NCI-H82 treated with DMSO at 0.1 percent for 48 hours (cell line): ENCODE data around the gene CYS1.
"Not testable (repeated sequence)": the region's sequence is repeated elsewhere in the genome, so short reads cannot be mapped to it uniquely, and the experiment has no call there.

Experiments used
- DNase-seq: peaks from one replicate; lab custom pipeline; 2025; ENCODE audit not compliant: unreplicated experiment; lab: John Stamatoyannopoulos, UW

The CYS1 gene

DNA sequence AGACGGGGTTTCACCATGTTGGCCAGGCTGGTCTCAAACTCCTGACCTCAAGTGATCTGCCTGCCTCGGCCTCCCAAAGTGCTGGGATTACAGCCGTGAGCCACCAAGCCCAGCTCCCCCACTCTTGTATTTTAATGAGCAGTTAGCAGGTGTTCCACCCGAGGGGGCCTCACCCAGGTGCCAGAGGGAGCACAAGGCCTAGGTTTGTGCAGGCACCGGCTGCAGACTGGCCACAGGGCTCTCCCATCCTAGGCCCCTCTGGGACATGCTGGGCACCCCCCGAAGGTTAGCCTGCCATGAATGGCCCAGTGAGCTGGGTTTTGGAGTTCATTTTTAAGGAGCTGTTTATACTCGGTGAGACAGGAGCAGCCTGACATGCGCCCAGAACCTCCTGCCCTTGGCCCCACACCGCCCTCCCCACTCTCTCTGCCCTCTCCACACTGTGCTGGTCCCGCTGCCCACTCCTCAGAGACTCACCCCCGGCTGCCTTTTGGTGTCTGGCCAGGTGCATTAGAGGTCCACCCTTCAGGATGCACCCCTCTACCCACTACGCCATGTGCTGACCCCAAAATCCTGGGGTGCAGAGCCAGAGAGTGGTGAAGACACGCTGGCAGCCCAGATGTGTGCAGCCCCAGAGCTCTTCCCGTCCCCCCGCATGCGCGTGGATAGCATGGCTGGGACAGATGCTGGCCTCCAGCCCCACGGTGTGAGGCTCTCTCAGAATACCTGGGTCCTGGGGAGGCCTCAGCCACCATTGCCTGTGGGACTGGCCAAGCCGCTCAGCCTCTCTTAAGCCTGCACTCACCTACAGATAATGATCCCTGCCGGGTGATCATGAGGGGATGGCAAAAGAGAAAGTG is 48.1 kb downstream of the CYS1 start:
- DNase-seq: no peak

DNA sequence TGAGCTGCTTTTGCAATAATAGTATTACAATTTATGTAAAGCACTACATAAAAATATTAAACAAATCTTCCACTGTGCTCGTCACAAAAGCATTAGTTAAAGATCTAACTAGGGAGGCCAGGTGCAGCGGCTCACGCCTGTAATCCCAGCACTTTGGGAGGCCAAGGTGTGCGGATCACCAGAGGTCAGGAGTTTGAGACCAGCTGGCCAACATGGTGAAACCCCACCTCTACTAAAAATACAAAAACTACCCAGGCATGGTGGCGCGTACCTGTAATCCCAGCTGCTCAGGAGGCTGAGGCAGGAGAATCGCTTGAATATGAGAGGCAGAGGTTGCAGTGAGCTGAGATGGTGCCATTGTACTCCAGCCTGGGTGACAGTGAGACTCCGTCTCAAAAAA is 49.4 kb downstream of the CYS1 start:
- DNase-seq: not testable (repeated sequence)

DNA sequence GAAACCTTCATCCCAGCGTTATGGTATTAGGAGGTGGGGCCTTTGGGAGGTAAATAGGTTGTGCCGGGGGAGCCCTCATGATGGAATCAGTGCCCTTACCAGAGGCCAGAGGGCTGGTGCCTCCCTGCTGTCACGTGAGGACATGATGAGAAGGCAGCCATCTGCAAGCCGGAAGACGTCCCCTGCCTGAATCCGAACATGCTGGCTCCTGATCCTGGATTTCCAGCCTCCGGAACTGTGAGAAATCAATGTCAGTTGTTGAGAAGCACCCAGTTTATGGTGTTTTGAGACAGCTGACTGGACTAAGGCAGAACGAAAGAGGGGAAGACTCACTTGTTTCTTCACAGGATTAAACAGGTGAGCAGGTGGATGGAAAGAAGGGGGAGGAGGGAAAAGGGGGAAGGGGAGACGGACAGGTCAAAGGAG is 49.9 kb downstream of the CYS1 start:
- DNase-seq: peak; percentile 30

DNA sequence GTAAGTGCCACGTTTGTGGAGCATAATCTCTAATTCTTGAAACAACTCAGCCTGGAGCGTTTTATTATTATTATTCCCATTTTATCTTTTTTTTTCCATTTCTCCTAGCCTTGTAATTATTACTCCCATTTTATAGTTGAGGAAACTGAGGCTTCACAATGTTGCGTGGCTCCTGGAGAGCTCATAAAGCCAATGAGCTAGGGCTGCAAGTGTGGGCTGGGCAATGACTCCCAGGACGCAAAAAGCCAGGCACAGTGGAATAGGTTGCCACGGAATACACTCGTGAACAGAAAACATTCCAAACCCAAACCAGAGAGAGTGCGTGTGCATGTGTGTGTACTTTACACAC is 50.4 kb downstream of the CYS1 start:
- no peak for DNase-seq

DNA sequence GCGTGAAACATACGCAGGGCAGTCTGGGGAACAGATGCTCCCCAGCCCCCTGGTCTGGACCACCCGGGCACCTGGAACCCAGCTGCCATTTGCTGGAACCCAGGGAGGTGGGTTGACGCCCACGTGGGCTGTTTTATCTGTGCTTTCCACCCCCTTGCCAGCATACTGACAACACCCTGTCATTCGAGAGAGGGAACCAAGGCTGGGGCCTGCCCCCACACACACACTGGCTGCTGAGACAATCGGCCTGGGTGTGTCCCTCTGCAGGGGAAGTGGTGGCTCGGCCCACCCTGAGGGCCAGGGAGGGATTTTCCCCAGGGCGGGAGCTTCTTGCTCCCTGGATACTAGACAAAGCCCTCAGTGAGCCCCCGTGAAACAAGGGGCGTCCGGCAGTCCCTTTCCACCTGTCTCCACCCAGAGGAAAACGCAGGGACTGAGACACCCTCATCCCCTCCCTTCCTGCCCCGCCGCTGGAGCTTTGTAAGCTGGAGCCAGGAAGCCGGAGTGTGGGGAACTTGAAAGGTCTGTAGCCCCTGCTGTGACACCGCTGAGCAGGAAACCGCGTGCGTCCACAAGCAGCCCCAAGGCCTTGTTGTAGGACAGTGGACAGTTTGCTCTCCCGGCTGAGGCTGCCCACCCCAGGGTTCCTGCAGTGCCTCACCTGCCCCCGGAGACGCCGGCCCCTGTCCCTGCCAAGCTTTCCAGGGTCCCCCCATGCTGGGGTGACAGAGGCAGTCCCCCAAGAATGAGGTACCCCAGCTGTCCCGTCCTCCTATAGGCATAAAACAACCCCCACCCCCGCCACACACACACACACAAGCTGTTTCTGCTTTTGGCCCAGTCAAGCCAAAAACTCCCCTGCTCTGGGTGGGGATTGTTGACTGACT is 51.0 kb downstream of the CYS1 start:
- DNase-seq: no peak

DNA sequence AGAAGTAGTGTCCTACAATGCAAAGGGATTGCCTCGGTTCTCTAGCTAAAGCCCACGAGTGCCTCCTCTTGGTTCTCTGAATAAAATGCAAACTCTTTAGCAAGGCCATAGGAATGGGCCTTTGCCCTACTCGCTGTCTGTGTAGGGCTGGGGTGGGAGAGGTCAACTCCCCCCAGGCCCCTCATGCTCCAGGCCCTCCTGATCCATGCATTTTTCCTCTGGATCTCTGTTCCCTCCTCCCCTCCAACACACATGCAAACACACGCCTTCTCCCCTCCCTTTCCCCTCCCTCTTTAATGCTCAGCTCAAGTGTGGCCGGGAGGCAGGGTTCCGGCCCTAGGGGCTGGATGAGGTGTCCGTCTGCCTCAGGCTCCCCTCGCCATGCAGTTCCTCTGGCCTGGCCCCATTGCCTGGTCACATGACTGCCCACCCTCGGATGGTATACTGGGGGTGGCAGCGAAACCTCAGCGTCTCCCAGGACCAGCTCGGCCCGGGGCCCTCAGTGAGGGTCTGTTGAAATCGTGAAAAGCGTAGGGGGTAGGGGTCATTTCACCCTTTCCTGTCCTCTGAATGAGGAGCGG is 51.7 kb downstream of the CYS1 start:
- no peak for DNase-seq

DNA sequence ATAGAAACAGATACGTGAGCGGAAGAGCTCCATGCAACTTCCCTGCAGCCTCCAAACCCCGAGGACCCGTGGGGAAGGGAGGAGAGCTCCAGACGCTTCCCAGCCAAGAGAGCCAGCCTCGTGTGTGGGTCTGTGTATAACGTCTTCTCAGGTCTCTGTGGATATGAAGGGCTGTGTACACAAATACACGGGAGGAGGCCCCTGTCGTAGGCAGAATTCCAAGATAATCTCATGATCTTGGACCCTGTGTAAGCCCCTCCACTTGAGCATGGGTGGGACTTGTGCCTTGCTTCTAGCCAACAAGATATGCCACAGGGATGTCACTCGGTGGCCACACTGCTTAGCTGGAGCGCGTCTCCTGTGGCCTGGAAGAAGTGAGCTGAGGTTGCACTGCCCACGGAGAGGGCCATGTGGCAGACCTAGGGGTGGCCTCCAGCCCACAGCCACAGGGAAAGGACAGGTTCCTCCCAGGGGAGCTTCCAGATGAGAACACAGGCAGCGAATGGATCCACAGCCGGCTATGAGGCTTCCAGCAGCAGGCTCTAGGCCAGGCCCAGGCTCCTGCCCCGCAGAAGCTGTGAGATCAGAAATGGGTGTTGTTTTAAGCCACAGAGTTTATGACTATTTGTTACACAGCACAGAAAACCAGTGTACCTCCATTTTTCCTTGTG is 52.4 kb downstream of the CYS1 start:
- no peak for DNase-seq

DNA sequence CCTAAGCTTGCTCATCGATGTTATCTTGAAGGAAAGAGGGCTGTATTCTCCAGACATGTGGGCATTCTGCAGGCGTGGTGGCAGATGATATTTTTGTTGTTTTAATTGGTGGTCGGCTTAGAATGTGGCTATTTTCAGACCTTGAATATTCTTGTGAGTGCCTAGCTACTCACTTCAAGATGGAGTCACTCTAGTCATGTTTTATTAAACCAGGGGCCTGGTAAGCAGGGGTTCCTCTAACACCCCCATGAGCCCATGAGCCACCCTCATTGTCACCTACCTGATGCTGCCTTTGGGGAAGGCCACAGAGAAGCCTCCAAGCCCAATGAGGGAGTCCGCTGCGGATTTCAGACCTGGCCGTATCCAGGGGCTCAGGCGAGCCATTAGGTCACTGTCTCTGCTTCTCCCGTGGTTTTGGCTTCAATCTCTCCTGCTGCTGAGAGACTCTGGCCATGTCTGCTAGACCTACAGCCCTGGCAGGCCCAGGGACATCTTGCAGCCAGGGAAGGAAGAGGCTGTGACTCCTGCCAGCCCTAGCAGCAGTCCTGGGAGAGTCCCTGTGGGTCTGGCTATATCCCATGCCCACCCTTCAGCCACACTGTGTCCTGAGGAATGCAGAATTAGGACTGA is 53.2 kb downstream of the CYS1 start:
- no peak for DNase-seq

DNA sequence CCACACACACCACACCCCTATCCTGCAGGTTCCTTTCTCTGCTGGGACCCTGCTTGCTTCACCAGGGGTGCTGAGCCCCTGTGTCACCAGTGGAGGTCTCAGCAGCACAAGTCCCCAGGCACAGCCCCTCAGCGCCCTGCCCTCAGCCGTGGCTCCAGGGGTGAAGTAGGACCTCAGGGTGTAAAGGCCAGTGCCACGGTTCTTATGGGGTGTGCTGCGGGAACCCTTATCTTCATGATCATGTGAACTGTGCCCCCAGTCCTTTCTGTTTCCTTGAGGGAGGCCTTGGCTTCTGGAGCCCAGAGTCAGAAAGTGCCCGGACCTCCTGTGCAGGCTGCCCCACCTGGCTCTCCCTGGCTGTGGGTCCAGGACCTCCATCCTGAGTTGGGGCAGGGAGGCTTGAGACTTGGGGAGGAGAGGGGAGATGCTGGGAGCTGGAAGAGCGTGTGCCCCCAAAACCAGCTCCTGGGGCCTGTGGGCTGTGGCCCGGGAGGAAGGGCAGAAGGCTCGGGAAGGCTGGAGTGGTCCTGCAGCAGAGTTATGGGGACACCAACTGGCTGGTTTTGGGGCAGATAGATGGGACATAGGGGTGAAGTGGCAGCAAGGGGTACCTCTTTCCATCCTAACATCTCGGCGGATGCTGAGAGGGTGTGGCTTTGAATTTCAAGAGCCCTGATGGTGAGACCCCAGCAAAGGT is 57.1 kb downstream of the CYS1 start:
- no peak for DNase-seq

DNA sequence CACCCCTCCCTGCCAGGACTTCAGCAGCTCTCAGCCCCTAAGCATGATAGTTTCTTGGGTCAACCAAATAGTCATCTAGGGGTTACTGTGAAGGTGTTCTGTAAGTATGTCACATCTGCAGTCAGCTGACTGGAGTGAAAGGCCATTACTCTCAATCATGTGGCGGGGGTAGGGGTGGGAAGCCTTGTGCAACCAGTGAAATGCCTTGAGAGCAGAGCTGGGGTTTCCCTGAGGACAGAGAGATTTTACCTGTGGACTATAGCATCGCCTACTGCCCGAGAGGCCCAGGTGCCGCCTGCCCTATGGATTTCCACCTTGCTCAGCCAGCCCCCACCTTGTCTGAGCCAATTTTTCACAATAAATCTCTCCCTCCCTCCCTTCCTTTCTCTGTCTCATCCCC is 57.8 kb downstream of the CYS1 start:
- no peak for DNase-seq

DNA sequence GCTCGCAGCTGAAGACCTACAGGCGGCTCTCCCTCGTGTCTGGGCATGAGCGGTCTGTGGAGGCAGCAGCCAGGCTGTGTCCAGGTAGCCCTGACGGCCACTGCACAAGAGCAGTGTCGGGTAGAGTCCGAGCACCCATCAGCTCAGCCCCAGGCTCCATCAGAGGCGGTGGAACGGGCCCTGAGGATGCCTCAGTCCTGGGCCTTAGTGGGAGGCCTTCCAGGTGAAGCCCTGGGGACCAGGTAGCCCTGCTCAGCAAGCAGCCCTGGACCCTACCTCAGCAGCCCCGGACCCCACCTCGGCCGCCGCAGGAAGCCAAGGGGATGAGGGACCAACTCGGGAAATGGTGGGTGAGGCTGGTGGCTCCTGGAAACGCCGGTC is 58.2 kb downstream of the CYS1 start:
- DNase-seq: no peak

DNA sequence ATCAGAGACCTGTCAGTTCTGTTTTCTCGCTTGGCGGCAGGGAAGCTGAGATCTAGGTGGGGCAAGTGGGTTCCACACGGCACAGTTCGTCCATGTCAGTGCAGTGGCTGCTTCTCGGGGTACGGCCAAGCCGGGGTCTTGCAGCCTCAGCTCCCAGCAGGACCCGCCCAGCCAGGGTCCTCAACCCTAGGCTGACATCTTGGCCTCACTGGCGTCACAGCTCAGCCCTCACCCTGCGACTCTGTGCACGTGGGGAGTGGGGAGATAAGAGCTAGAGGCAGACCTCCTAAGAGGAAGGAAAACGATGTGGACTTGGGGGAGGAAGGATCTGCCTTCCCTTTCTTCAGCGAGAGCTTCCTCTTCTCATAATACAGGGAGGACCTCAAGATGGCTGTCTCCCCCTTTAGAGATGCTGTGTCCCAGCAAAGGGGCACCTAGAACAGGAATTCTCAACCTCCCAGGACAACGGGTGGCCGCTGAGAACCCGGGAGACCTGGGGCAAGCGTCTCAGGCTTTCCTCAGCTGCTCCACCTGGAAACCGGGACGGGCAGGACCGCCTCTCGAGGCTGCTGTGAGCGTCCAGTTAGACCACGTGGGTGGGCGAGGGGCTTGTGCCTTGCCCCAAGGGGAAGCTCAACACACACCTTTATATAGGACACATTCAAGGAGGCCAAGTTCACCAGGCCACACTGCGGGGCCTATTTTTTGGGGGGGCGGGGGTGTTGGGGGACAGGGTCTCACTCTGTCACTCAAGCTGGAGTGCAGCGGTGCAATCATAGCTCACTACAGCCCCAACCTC is 60.4 kb downstream of the CYS1 start:
- no peak for DNase-seq

DNA sequence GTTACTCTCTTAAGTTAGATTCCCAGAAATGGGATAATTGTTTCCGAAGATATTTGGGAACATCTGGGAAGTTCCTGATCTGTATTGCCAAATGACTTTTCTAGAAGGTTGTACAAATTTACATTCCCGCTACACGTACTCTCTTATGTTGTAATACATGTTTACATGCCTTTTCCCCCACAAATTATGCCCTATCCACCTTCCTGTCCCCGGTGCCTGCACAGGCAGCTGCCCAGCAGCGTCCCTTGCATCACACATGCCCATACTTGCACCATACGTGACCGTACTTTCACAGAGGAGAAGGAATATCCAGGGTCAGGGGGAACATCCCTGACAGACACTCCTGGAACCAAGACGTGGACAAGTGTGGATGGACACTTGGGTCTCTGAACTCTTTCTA is 61.0 kb downstream of the CYS1 start:
- DNase-seq: no peak

DNA sequence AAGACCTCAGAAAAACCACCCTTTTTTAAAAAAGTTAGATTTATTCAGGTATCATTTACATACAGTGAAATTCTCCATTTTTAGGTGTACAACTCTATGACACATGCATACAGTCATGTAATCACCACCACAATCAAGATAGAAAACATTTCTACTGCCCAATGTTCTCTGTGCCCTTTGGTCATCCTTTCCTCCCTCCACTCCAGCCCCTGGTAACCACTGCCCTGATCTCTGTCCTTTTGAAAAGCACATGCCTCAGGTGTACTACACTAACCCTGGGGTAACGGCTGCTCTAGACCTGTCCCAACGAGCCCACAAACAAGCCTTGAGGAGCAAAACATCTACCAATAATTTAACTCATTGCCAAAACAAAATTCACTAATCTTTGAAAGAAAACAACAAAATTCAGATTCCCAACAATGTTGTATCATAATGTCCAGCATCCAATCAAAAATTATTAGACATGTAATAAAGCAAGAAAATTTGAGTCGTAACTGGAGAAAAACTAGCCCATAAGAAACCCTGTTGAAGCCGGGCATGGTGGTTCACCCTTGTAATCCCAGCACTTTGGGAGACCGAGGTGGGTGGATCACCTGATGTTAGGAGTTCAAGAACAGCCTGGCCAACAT is 62.8 kb downstream of the CYS1 start:
- no peak for DNase-seq

DNA sequence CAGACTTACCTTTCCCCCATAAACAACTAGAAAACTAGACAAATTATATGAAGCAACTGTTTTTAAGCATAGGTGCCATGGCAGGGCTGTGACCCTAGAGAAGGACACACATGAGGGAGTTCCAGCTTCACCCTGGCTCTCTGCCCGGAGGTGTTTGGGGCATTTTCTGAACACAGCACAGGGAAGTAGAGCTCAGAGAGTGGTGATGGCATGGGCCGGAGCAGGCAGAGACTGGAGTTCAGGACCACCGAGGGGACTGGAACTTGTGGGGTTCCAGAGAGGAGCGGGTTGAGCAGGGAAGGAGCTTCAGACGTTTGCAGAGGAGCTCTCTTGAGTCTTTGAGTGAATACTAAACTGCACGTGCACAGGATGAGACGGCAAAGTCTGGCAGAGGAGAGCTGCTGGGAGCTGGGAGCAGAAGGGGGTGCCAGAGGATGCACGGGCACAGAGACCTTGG is 63.4 kb downstream of the CYS1 start:
- DNase-seq: no peak

DNA sequence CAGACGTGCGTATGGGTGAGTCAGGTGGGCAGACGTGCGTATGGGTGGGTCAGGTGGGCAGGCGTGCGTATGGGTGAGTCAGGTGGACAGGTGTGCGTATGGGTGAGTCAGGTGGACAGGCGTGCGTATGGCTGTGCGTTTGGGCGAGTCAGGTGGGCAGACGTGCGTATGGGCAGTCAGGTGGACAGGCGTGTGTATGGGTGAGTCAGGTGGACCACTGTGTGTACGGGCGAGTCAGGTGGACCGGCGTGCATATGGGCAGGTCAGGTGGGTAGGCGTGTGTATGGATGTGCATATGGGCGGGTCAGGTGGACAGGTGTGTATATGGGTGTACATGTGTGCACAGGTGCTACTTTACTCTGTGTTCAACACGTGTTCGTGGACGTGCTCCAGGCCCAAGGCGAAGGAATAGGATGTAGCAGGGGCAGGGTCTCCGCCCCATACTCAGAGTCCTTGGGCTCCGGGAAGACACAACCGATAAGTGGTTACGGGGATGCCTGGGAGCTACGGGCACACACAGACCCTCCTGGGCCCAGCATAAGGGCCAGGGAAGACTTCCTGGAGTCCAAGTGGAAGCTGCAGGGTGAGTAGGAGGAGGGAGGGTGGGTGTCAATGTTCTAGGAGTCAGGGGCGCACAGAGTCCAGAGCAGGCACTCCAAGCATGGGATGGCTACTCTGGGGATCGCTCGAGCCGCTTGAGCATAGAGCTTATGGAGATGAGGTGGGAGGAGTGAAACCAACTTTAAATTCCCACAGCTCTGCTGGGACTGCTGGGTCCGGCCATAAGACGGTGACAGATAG is 64.0 kb downstream of the CYS1 start:
- DNase-seq: no peak

DNA sequence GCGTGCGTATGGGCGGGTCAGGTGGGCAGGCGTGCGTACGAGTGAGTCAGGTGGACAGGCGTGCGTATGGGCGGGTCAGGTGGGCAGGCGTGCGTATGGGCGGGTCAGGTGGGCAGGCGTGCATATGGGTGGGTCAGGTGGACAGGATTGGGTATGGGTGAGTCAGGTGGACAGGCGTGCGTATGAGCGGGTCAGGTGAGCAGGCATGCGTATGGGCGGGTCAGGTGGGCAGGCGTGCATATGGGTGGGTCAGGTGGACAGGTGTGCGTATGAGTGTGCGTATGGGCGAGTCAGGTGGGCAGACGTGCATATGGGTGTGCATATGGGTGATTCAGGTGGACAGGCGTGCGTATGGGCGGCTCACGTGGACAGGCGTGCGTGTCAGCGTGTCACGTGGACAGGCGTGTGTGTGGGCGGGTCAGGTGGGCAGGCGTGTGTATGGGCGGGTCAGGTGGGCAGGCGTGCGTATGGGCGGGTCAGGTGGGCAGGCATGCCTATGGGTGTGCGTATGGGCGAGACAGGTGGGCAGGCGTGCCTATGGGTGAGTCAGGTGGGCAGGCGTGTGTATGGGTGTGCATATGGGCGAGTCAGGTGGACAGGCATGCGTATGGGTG is 64.7 kb downstream of the CYS1 start:
- not testable (repeated sequence) for DNase-seq
